ENCODE measurements around the gene DDX25. TPM values are rescaled to one million over a fixed set of nuclear protein-coding genes. Genes with fewer than 3 reads are reported as not detected.

Gene DDX25
- total and polyA plus RNA-seq, 12 donors, result 0.01 TPM; not detected in 11

DNA sequence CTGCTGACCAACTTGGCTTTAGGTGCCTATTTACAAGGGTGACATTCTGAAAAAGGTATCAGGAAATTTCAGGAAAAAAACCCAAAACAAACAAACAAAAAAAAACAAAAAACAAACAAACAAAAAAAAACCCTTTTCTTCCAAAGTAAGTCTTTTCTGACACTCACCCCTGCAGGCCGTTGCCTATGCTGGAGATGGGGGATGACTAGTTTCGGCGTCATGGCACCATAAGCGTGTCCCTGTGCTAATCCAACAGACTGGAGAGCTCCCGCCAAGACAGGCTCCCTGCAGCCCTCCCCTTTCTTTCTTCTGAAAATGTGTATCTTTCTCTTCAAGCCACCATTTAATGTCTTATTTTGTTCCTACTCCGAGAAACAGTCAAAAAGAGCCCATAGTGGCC lies 55.2 kb downstream of the DDX25 start:
- H3K36me3 ChIP-seq, result peaks cover 0 to 37% (median 0%) of the 10 kb centered on the region in 9 donors
- no peak overlapping the region for H3K27ac ChIP-seq
- no peaks in the 10 kb centered on the region for H3K4me1 ChIP-seq
- H3K27me3 ChIP-seq, result no peaks in the 10 kb centered on the region
- 98 to 99% methylated on average over 6 of the region's 6 CpGs for WGBS, 2 donors
- DNase-seq (no peak), ATAC-seq (no peak)
- intact Hi-C loops (cut with DNase I), result loop anchor here in 1 of 10 donors (10.0 kb wide), 1 partner anchor 65 kb away; no protein-coding TSS in a partner anchor
- TF ChIP-seq CTCF (IDR thresholded peaks at IDR 0.05), result no peak
- peaks cover 0 to 21% (median 7%) of the 10 kb centered on the region in 11 donors for H3K9me3 ChIP-seq
- H3K4me3 ChIP-seq, result no peak overlapping the region

- peaks cover 0 to 37% (median 0%) of the 10 kb centered on the region in 9 donors for H3K36me3 ChIP-seq
Observed at GRCh38 chr11:125959931-125960330, 55.6 kb downstream of the DDX25 start.

GRCh38 chr11:125960771-125961170 lies 56.5 kb downstream of the DDX25 start:
- no peak overlapping the region for H3K4me3 ChIP-seq
- H3K36me3 ChIP-seq, result peaks cover 0 to 37% (median 0%) of the 10 kb centered on the region in 9 donors
- intact Hi-C loops (cut with DNase I), result loop anchor here in 1 of 10 donors (10.0 kb wide), 1 partner anchor 64 kb away; no protein-coding TSS in a partner anchor
- no peak for DNase-seq
- WGBS, 2 donors, result 92 to 93% methylated on average over 6 of the region's 6 CpGs
- no peaks in the 10 kb centered on the region for H3K4me1 ChIP-seq
- no peak overlapping the region for H3K27ac ChIP-seq
- ATAC-seq, result no peak
- peaks cover 0 to 21% (median 7%) of the 10 kb centered on the region in 11 donors for H3K9me3 ChIP-seq
- no peaks in the 10 kb centered on the region for H3K27me3 ChIP-seq
- TF ChIP-seq CTCF (IDR thresholded peaks at IDR 0.05), result no peak

More at GRCh38 chr11:125959931-125960330, 55.6 kb downstream of the DDX25 start:
- H3K27ac ChIP-seq, result no peak overlapping the region
- H3K4me1 ChIP-seq, result no peaks in the 10 kb centered on the region
- TF ChIP-seq CTCF (IDR thresholded peaks at IDR 0.05), result no peak
- intact Hi-C loops (cut with DNase I), result loop anchor here in 2 of 10 donors (10.0 kb wide), 1 partner anchor 65 kb away; no protein-coding TSS in a partner anchor
- no peaks in the 10 kb centered on the region for H3K27me3 ChIP-seq
- H3K4me3 ChIP-seq, result no peak overlapping the region
- H3K9me3 ChIP-seq, result peaks cover 0 to 21% (median 7%) of the 10 kb centered on the region in 11 donors
- 94 to 95% methylated on average over 10 of the region's 10 CpGs for WGBS, 2 donors
- ATAC-seq, result no peak
- no peak for DNase-seq

DNA sequence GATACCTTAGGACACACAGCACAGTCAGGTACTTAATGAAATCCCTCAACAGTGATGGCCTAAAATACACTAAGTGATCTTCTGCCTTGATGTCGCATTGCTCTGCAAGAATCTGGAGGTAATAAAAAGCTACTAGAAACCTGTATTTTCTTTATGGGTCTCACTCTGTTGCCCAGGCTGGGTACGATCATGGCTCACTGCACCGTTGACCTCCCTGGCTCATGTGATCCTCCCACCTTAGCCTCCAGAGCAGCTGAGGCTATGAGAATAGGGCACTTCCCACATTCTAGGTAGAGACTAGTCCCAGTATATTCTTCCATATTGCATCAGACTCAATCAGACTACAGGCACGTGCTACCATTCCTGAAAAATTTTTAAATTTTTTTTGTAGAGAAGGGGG lies 63.2 kb downstream of the DDX25 start:
- Histone ChIP-seq H3K9me3 (peaks cover 0 to 12% (median 5%) of the 10 kb centered on the region in 11 donors), H3K27me3 (no peaks in the 10 kb centered on the region), H3K4me3 (no peak overlapping the region), H3K36me3 (peaks cover 0 to 7% (median 0%) of the 10 kb centered on the region in 9 donors), H3K4me1 (peaks cover 0 to 7% (median 0%) of the 10 kb centered on the region in 9 donors), H3K27ac (no peak overlapping the region)
- WGBS, 2 donors, result 97 to 98% methylated on average over 4 of the region's 4 CpGs
- no peak for DNase-seq
- ATAC-seq, result no peak
- intact Hi-C loops (cut with DNase I), result loop anchor here in 1 of 10 donors (10.0 kb wide), 1 partner anchor 57 kb away; no protein-coding TSS in a partner anchor
- no peak for TF ChIP-seq CTCF (IDR thresholded peaks at IDR 0.05)

Data from heart right ventricle (tissue), 16 donors.